IMR-90 (cell line): ENCODE results near the gene CC2D1A. TPM values are rescaled to one million over a fixed set of nuclear protein-coding genes. Genes with fewer than 3 reads are reported as not detected.

Experiments used
- ATAC-seq: fragments of 200-7000 bp; cut with Tn5 transposase; 2 replicates; pipeline ENCODE4 v1.9.1; 2020; ENCODE audit warnings: low read depth, mild to moderate bottlenecking, moderate library complexity
- BruUV-seq: library from RNA; stranded (reverse); fragments of 400-500 nt; replicated peaks from 2 replicates; lab custom pipeline; 2021; lab: Mats Ljungman, UMichigan
- CTCF ChIA-PET: fragments of 300-600 bp; formaldehyde crosslinking; extraction: SDS; loops from one replicate; lab custom pipeline; 2021; ENCODE audit warnings: antibody characterized with exemption; lab: Yijun Ruan, JAX
- POLR2A ChIA-PET: fragments of 300-600 bp; sonication (Branson Sonifier 250); formaldehyde crosslinking; loops from one replicate; lab custom pipeline; 2022; ENCODE audit warnings: antibody characterized with exemption; ENCODE audit not compliant: unreplicated experiment; lab: Charles Lee
- DNase-seq: peaks from one replicate; pipeline ENCODE4 v3.0.0; 2013
- H2AFZ ChIP-seq: replicated peaks from 2 replicates; pipeline ENCODE3; 2013; ENCODE audit warnings: low read length, mild to moderate bottlenecking; ENCODE audit not compliant: poor library complexity
- H2AK5ac ChIP-seq: 2 replicates; pipeline ENCODE4 v1.6.1; 2013; ENCODE audit warnings: low read depth, low read length, inconsistent platforms
- H2AK9ac ChIP-seq: replicated peaks from 2 replicates; pipeline ENCODE3; 2013; ENCODE audit warnings: mild to moderate bottlenecking, low read depth, low read length, moderate library complexity; ENCODE audit not compliant: poor library complexity
- H2BK120ac ChIP-seq: 2 replicates; pipeline ENCODE4 v1.6.1; 2013; ENCODE audit warnings: low read depth, low read length, inconsistent platforms
- H2BK15ac ChIP-seq: 3 replicates; pipeline ENCODE4 v1.6.1; 2013; ENCODE audit warnings: low read depth, low read length, inconsistent platforms
- H2BK20ac ChIP-seq: 2 replicates; pipeline ENCODE4 v1.6.1; 2013; ENCODE audit warnings: low read depth, mild to moderate bottlenecking, inconsistent platforms, low read length, moderate library complexity
- H2BK5ac ChIP-seq: 2 replicates; pipeline ENCODE4 v1.6.1; 2013; ENCODE audit warnings: mild to moderate bottlenecking, low read depth, low read length, inconsistent platforms; ENCODE audit not compliant: poor library complexity, severe bottlenecking
- H3K14ac ChIP-seq: replicated peaks from 2 replicates; pipeline ENCODE4 v1.6.1; 2013; ENCODE audit warnings: low read depth, low read length, inconsistent platforms
- H3K18ac ChIP-seq: 2 replicates; pipeline ENCODE4 v1.6.1; 2013; ENCODE audit warnings: low read depth, low read length, control low read depth
- H3K23ac ChIP-seq: 2 replicates; pipeline ENCODE4 v1.6.1; 2013; ENCODE audit warnings: low read depth, low read length, inconsistent platforms
- H3K27ac ChIP-seq: 2 replicates; pipeline ENCODE4 v1.5.1; 2013; ENCODE audit warnings: mild to moderate bottlenecking, control low read depth, low read length; ENCODE audit not compliant: insufficient read depth
- H3K27me3 ChIP-seq: 2 replicates; pipeline ENCODE4 v1.6.1; 2013; ENCODE audit warnings: low read length; ENCODE audit not compliant: control insufficient read depth, insufficient read depth
- H3K36me3 ChIP-seq: 2 replicates; pipeline ENCODE4 v1.6.1; 2013; ENCODE audit warnings: low read length, mixed read lengths; ENCODE audit not compliant: control insufficient read depth, insufficient read depth
- H3K4ac ChIP-seq: 2 replicates; pipeline ENCODE4 v1.6.1; 2013; ENCODE audit warnings: low read depth, low read length, inconsistent platforms
- H3K4me1 ChIP-seq: 2 replicates; pipeline ENCODE4 v1.6.1; 2013; ENCODE audit warnings: low read length, mixed read lengths; ENCODE audit not compliant: control insufficient read depth, insufficient read depth
- H3K4me2 ChIP-seq: 2 replicates; pipeline ENCODE4 v1.6.1; 2013; ENCODE audit warnings: low read depth, mild to moderate bottlenecking, control low read depth, low read length, moderate library complexity
- H3K4me3 ChIP-seq: 2 replicates; pipeline ENCODE4 v1.5.1; 2013; ENCODE audit warnings: low read depth, mild to moderate bottlenecking, control low read depth, low read length, moderate library complexity; ENCODE audit not compliant: insufficient read depth
- H3K56ac ChIP-seq: 2 replicates; pipeline ENCODE4 v1.6.1; 2013; ENCODE audit warnings: low read length, inconsistent platforms; ENCODE audit not compliant: insufficient read depth; ENCODE audit errors: extremely low read depth
- H3K79me1 ChIP-seq, 2 experiments: 2 replicates each; pipeline ENCODE4 v1.6.1; 2013; ENCODE audit warnings: low read length in 2 of 2, inconsistent platforms in 1 of 2, low read depth in 1 of 2
- H3K9ac ChIP-seq: 2 replicates; pipeline ENCODE4 v1.6.1; 2013; ENCODE audit warnings: low read depth, low read length, control low read depth
- H3K9me1 ChIP-seq: 2 replicates; pipeline ENCODE4 v1.6.1; 2013; ENCODE audit warnings: low read length, inconsistent platforms; ENCODE audit not compliant: insufficient read depth
- H3K9me3 ChIP-seq: 2 replicates; pipeline ENCODE4 v1.6.1; 2013; ENCODE audit warnings: low read length; ENCODE audit not compliant: control insufficient read depth, insufficient read depth
- H4K20me1 ChIP-seq: 2 replicates; pipeline ENCODE4 v1.6.1; 2013; ENCODE audit warnings: low read length, inconsistent platforms; ENCODE audit not compliant: insufficient read depth
- H4K5ac ChIP-seq: 2 replicates; pipeline ENCODE4 v1.6.1; 2013; ENCODE audit warnings: mild to moderate bottlenecking, low read depth, low read length, control low read depth
- H4K8ac ChIP-seq, 2 experiments: 2 replicates each; pipeline ENCODE4 v1.6.1; 2013; ENCODE audit warnings: low read depth in 2 of 2, low read length in 2 of 2, control low read depth in 1 of 2, inconsistent platforms in 1 of 2
- H4K91ac ChIP-seq: 2 replicates; pipeline ENCODE4 v1.6.1; 2013; ENCODE audit warnings: low read depth, low read length, inconsistent platforms; ENCODE audit not compliant: insufficient read depth
- WGBS, 2 experiments: methylation state at CpG; one replicate each; pipeline versions ENCODE4 v1.1.5 to v1.1.7; 2013; ENCODE audit warnings: missing lambda C conversion rate in 2 of 2; ENCODE audit not compliant: insufficient read length in 1 of 2; ENCODE audit errors: extremely low coverage in 2 of 2; 5-methylcytosine and 5-hydroxymethylcytosine counted together
- dilution Hi-C: fragments of 300-500 bp; cut with HindIII; formaldehyde crosslinking; loops from one replicate; pipeline ENCODE4 v1.14.3; 2018; ENCODE audit warnings: low sequenced_read_pairs; ENCODE audit not compliant: unreplicated experiment
- in situ Hi-C: fragments of 300-500 bp; cut with MboI; formaldehyde crosslinking; loops from 3 replicates; pipeline ENCODE4 v1.14.3; 2019; ENCODE audit warnings: low sequenced_read_pairs, inconsistent platforms, mixed read lengths
- intact Hi-C: fragments of 100-400 bp; cut with micrococcal nuclease; formaldehyde crosslinking; loops from 2 replicates; pipeline ENCODE4 v1.10.0; 2022
- polyA plus RNA-seq, 3 experiments: library from polyadenylated mRNA; depleted of rRNA; stranded (reverse); fragments of >200 nt; gene quantifications; 2 replicates each; pipeline ENCODE4 v1.2.3, GENCODE V29; 2012; ENCODE audit warnings: low replicate concordance in 1 of 3
- total RNA-seq: library from RNA; depleted of rRNA; stranded (reverse); fragments of >200 nt; gene quantifications from 2 replicates; pipeline ENCODE4 v1.2.3, GENCODE V29; 2012
- TF ChIP-seq, protein P1 (sequence below): fragments of 150-350 bp; IDR thresholded peaks from 2 replicates; pipeline ENCODE4 v1.6.1; 2017; ENCODE audit warnings: mild to moderate bottlenecking, antibody characterized with exemption, low read length, low read depth

CC2D1A gene
- total and polyA plus RNA-seq, 2 of the 4 experiments (the other 2 are of a cell fraction): 4.1 to 14.7 TPM

DNA sequence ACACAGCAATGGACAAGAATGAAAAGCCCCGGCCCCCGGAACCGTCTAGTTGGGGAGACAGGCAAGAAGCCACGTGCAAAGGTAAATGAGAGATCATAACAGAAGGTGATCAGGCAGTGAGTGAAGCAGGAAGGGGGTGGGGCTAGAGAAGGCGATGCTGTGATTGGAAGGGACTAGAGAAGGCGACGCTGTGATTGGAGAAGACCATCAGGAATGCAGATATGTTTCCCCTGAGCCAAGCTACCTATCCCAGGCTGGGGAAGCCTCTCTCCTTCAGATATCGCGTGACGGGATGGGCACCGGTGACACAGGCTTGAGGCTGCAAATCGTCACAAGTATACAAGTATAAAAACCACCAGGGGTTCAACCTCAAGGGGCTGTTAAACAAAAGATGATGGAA lies 68.1 kb downstream of the CC2D1A start:
- H3K18ac ChIP-seq: no peak overlapping the region
- H4K20me1 ChIP-seq: no peaks in the 10 kb centered on the region
- ATAC-seq: peak; percentile 51
- intact Hi-C loops (no loop called here), in situ Hi-C loops (no loop called here), dilution Hi-C loops (no loop called here)
- no peak overlapping the region for H3K9ac ChIP-seq
- DNase-seq: no peak
- no peak overlapping the region for H2AK5ac ChIP-seq
- H3K4ac ChIP-seq: no peak overlapping the region
- no peak overlapping the region for H4K8ac ChIP-seq
- CTCF ChIA-PET: interaction anchor here (1.0 kb wide), 1 partner anchor 10 kb away, joined by 4 read pairs; no protein-coding TSS in a partner anchor
- H3K79me1 ChIP-seq: no peaks in the 10 kb centered on the region
- H3K23ac ChIP-seq: no peak overlapping the region
- no peak overlapping the region for H2BK15ac ChIP-seq
- no peak overlapping the region for H2AK9ac ChIP-seq
- POLR2A ChIA-PET: no interaction called here
- no peak overlapping the region for H2BK120ac ChIP-seq
- no peak overlapping the region for H3K56ac ChIP-seq
- no peaks in the 10 kb centered on the region for H3K4me1 ChIP-seq
- no peak overlapping the region for H3K14ac ChIP-seq
- H3K4me2 ChIP-seq: no peak overlapping the region
- peaks cover 19% of the 10 kb centered on the region; the same call in 1 of the 2 replicates for H3K36me3 ChIP-seq
- no peak overlapping the region for H3K4me3 ChIP-seq
- H3K27me3 ChIP-seq: no peaks in the 10 kb centered on the region
- no peak overlapping the region for H2BK20ac ChIP-seq
- H4K5ac ChIP-seq: no peak overlapping the region
- no peak overlapping the region for H3K27ac ChIP-seq
- no peak overlapping the region for H2AFZ ChIP-seq
- WGBS, 2 experiments: 47% methylated on average over 3 of the region's 12 CpGs; no CpG with 5 or more reads in 1 of the 2 experiments
- TF ChIP-seq, protein P1, sequence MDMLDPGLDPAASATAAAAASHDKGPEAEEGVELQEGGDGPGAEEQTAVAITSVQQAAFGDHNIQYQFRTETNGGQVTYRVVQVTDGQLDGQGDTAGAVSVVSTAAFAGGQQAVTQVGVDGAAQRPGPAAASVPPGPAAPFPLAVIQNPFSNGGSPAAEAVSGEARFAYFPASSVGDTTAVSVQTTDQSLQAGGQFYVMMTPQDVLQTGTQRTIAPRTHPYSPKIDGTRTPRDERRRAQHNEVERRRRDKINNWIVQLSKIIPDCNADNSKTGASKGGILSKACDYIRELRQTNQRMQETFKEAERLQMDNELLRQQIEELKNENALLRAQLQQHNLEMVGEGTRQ: no peak
- H3K9me3 ChIP-seq: no peaks in the 10 kb centered on the region
- H2BK5ac ChIP-seq: no peak overlapping the region
- H3K9me1 ChIP-seq: no peaks in the 10 kb centered on the region
- H4K91ac ChIP-seq: no peak overlapping the region
- BruUV-seq: no TSS peak
